Right lobe of liver (tissue), 4 donors: ENCODE data around the gene TTLL6.

Source experiments
- POLR2A ChIP-seq: fragments of 450-650 bp; IDR thresholded peaks from one replicate; pipeline ENCODE4 v1.6.1; 2017; ENCODE audit warnings: antibody characterized with exemption, mild to moderate bottlenecking
- TF ChIP-seq, protein P1 (sequence below), 4 donors: fragments of 200-600 bp in 3 of 4; fragments of 450-650 bp in 1 of 4; IDR thresholded peaks; one replicate each; pipeline versions ENCODE4 v1.5.1 to v1.8.0; 2016 to 2022; ENCODE audit warnings: antibody characterized with exemption in 4 of 4, mild to moderate bottlenecking in 2 of 4
- donor health status: DM: no; HTN: no; CAD: no.
- donor health status: DM: no; HTN: no; CAD: no.
- donor health status: DM: no; HTN: yes; CAD: no.

GRCh38 chr17:48731355-48731754, 85.7 kb downstream of the TTLL6 start:
- TF ChIP-seq, protein P1, sequence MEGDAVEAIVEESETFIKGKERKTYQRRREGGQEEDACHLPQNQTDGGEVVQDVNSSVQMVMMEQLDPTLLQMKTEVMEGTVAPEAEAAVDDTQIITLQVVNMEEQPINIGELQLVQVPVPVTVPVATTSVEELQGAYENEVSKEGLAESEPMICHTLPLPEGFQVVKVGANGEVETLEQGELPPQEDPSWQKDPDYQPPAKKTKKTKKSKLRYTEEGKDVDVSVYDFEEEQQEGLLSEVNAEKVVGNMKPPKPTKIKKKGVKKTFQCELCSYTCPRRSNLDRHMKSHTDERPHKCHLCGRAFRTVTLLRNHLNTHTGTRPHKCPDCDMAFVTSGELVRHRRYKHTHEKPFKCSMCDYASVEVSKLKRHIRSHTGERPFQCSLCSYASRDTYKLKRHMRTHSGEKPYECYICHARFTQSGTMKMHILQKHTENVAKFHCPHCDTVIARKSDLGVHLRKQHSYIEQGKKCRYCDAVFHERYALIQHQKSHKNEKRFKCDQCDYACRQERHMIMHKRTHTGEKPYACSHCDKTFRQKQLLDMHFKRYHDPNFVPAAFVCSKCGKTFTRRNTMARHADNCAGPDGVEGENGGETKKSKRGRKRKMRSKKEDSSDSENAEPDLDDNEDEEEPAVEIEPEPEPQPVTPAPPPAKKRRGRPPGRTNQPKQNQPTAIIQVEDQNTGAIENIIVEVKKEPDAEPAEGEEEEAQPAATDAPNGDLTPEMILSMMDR (IDR thresholded peaks at IDR 0.05) = no peak
- no peak for TF ChIP-seq POLR2A
